Central memory CD4-positive, alpha-beta T cell (primary cell): ENCODE data around the gene PHRF1.

ENCODE experiments used
- DNase-seq: peaks from one replicate; pipeline ENCODE4 v3.0.0; 2022

PHRF1 gene

GRCh38 chr11:660681-661444, 84.6 kb downstream of the PHRF1 start:
- DNase-seq: no peak
